H54 (cell line): Measurements from ENCODE around the gene PIMREG.

Source experiments
- DNase-seq: peaks from one replicate; pipeline ENCODE4 v3.0.0; 2011; ENCODE audit warnings: low spot score, mixed read lengths; ENCODE audit not compliant: insufficient read length
- FAIRE-seq: peaks from 3 replicates; lab custom pipeline; 2011; peaks lifted over from hg19 to GRCh38; lab: Jason Lieb, UNC
- POLR2A ChIP-seq: IDR thresholded peaks from 2 replicates; pipeline ENCODE4 v1.6.1; 2011; ENCODE audit warnings: low read depth, mild to moderate bottlenecking, low read length

The PIMREG gene

DNA sequence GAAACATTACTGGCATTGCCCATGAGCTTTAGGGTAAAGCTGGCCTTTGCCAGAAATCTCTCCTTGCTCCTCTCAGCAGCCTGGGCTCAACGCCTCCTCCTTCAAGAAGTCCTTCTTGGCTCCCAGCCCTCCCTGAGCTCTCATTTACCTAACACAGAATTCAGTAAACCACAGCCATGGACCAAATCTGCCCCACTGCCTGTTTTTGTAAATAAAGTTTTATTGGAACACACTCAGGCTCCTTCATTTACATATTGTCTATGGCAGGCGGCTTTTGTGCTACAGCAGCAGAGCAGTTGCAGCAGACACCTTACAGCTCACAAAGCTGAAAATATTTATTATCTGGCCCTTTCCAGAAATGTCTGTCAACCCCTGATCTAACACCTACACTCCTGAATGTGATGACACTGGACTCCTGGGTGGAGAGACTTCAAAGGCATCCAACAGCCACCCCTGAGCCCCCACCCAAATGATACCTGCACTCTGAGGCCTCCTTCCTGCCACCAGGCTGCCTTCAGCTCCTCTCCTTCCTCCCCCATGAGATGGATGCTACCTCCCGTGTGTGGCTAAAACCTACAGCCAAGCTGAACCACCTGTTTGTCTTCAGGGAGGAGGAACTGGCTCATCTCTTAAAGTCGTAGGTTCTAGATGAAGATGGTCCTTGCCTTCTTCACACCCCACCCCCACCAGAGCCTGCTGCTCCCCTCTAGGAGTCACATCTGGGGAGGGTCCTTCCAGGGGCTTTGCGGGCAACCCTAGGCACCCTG lies 41.6 kb downstream of the PIMREG start:
- no peak for DNase-seq
- FAIRE-seq: no peak
- TF ChIP-seq POLR2A: no peak

DNA sequence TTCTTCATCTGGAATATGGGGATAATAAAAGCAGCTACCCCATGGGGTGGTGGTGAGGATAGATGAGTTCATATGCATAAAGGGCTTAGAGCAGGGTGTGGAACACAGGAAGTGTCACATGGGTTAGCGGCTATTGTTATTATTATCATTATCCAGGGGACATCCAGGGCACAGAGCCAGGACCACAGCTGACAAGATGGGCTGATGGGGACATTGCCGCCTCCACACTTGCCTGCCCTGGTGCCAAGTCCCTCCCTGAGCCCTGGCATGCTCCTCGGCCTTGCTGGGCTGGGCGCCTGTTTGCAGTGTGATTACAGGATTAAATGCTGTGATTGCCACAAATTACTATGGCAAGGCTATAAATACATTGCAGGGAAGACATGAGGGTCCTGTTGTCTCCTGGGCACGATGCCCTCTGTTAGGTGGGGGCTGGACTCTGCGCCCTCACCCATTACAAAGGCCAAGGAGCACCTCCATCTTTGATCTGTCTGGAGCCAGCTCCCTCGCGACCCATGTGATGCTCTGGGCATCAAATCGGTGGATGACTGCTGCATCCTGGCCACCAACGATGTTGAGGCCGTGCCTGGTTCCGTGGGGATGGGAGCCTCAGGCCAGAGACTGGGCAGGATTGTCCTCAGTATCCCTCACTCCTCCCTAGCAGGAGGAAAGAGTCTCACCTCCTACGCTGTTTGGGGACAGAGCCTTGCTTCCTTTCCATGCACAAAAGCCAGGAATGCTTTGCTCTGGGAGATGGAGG lies 43.2 kb downstream of the PIMREG start:
- FAIRE-seq: no peak
- TF ChIP-seq POLR2A: no peak
- DNase-seq: no peak

DNA sequence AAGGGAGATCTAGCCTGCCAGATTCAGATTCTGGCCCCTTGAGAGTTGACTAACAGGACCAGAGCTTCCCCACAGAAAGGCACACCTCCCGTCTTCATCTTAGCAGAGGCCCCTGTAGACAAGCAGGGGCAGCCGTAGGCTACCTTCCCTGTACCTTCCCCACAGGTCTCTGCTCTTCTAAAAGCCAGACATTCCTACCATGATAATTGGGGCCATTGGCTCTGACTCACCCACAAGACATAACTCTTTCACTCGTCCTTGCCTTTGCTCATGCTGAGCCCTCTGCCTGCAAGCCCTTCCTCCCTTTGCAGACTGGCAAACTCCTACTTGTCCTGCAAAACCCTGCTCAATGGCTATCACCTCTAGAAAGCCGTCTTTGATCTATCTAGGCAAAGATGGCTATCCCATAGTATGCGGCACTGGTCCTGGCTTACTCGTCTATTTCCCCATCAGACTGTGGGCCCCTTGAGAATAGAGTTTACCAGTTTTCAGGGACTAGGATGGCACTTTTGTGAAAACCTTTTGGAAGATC lies 43.8 kb downstream of the PIMREG start:
- no peak for TF ChIP-seq POLR2A
- FAIRE-seq (peak; percentile 43), DNase-seq (no peak)

DNA sequence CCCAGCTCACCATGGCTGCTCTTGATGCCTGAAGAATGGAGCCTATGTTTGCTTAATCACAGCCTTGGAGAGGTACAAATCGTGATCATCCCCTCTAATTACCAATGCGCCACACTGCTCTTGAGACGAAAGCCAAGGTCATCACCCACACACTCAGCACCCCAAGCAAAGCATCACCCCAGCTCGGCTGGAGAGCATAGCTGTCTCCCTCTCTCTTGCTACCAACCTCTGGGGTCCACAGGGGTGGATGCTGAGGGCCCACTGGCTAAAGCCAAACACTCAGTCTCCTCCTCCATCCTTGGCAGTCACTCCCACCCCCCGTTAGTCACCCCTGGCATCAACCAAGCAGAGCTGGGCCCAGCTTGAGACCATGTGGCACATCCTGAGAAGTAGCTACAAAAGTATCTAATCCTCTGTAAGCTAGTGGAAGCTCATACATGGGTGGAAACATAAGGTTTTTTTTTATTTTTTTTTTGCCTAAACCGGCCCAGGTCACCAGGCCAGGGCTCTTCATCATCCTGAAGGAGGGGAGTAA lies 44.8 kb downstream of the PIMREG start:
- FAIRE-seq: no peak
- no peak for TF ChIP-seq POLR2A

DNA sequence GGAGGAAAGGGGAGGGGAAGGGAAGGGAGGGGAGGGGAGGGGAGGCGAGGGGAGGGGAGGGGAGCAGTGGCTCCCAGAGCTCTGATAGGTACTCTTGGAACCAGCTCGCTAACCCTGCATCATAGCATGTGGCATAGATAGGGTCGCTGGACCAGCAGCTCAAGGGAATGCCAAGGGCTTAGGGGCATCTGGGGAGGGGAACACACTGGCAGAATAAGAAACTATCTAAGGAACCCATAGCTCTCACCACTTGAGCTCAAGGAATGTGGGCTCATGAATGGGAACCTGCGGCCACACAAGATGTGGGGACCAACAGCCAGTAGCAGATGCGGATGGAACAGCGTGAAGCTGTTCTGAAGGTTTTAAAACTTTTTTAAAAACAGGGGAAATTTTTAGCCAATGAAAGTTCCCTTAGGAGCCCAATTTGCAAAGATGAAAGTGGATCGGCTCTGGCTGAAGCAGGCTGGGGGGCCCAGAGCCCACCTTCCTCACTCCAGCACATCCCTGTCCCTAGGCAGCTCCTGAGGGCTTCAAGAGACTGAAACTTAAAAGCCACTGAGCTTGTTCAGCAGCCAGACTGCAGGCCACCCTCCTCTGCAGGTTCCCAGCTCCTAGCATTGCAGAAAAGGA lies 46.9 kb downstream of the PIMREG start:
- TF ChIP-seq POLR2A: no peak
- FAIRE-seq (no peak), DNase-seq (no peak)

More for the DNA sequence above, 44.8 kb downstream of the PIMREG start:
- DNase-seq: no peak

DNA sequence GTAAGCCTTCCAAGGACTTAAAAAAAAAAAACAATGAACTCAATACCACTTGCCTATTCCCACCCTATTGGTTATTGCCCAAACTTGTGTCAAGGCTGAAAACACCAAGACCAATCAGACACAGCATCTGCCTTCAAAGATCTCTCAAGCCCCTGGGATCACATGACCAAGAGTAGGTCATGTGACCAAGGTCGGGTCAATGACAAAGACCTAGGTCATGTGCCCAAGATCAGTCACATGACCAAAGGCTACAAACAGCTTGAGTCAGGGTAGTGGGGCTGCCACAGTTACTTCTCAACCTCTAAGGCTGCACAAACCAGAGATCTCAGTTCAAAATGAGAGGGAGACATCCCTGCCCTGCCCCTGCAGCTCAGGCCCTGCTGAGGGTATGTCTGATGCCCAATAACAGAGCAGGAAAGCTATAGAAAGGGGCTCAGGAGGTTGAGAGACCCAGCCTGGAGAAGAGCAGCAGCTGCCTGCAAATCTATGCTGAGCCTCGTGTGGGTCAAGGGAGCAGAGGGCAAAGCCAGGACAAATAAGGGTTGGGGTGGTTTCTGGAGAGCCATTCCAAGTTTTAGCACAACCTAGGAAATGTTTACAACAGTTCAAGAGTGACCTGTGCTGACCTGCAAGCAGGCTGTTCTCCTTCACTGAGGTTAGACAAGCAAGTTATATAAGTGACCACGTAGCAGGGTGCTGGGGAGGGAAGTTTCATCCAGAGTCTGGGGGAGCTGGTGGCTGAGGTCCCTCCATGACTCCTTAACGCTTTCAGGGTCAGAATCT lies 48.8 kb downstream of the PIMREG start:
- FAIRE-seq (no peak), DNase-seq (no peak)
- TF ChIP-seq POLR2A: no peak

DNA sequence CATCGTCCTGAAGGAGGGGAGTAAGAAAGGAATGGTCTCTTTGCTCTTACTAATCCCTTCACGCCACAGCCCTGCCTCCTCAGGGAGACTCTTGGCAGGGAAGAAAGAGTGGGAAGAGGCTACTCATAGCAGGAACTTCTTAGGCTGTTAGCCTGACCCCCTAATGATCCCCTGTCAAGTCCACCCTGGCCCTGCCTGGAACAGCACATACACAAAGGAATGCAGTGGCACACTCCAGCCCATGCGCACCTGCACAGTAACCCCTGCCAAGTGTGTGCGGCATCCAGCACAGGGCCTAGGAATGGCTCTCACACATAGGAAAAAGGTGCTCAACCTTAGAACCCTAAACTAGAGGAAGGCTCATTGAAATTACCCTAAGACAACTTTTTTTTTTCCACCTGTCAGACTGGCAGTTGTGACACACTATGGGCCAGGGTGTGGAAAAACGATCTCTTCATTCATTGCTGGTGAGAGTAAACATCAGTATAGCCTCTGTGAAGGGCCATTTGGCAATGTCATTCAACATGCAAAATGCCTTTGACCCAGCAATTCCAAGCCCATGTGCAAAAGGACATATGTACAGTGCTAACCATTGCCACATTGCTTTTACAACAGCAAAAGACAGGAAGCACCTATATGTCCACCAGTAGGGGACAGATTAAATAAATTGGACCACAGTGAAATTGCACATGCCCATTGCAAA lies 50.1 kb downstream of the PIMREG start:
- no peak for TF ChIP-seq POLR2A

DNA sequence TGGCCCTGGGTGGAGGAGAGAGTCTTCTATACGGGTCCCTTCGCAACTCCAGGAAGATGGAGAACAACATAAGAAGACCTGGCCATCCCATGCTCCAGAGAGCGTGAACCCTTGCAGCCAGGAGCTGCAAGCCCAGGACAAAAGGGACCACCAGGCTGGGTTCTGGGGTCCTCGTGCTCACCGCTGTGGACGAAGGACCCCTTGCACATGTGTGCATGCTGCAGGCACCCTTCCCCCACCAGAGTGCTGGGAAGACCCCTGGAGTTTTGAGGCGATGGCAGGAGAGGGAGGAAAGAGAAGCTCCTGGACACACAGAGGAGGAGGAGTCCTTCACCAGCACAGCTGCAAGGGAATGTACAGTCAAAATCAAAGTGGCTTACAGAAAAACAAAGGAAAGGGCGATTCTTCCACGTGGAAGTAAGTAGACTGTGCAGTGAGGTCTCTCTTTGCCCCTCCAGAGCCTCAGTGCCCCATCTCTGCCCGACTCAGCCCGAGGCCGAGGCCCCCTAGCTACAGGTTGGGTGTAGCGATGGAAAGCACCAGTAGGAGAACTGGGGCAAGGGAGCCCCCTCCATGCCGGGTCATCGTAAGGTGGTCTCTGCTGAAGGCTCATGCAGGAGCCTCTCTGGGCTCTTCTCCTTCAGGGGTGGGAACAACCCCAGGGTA lies 51.3 kb downstream of the PIMREG start:
- no peak for TF ChIP-seq POLR2A
- no peak for DNase-seq
- FAIRE-seq: no peak

More for the DNA sequence above, 50.1 kb downstream of the PIMREG start:
- FAIRE-seq (no peak), DNase-seq (no peak)

DNA sequence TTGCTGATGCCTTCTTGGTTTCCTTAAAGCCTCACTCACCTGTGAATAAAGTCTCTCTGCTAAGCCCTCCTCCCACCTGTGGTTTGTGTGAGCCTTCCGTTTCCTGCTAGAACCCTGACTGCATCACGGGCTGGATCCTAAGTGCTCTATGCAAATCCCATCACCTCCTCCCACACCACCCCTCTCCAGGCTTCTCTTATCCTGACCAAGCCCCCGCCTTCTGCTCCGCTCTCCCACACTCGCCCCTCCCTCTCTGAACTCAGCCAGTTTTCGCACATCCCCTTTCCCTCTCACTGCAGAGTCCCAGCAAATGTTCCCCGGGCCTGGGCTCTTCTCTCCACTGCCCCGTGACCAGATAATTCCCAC lies 51.8 kb downstream of the PIMREG start:
- DNase-seq (no peak), FAIRE-seq (no peak)
- TF ChIP-seq POLR2A: no peak

DNA sequence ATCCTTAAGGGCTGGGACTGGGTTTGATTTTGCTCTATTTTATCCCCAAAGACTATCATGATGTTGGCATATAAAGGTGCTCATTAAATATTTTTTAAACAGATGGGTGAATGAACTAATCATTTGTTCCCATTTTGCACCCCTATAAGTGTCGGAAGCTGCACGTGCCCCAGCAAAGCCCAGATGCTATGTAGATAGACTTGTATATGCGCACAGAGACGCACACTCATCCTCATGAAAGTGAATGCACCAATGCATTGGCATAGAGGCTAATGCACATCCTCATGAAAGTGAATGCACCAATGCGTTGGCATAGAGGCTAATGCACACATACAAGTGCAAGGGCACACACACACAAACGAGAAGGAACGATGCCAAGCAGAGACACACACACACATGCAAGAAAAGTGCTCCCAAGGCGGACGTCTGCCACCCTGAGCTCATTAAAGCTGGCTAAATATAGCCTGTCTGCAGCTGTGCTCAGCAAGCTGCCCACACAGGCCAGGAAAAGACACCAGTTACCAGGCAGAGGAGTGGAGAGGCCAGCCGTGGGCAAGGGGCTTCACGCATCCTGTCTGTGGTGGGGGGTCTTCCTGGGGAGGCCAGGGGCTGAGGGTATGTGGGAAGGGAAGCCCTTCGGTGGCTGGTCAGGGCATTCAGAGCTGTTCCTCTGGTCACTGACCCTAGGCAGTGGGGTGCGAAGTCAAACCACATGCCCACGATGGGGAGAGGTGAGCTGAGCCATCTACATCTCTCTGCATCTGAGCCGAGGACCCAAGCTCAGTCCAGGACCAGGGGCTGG lies 52.6 kb downstream of the PIMREG start:
- TF ChIP-seq POLR2A: no peak
- FAIRE-seq (no peak), DNase-seq (no peak)

DNA sequence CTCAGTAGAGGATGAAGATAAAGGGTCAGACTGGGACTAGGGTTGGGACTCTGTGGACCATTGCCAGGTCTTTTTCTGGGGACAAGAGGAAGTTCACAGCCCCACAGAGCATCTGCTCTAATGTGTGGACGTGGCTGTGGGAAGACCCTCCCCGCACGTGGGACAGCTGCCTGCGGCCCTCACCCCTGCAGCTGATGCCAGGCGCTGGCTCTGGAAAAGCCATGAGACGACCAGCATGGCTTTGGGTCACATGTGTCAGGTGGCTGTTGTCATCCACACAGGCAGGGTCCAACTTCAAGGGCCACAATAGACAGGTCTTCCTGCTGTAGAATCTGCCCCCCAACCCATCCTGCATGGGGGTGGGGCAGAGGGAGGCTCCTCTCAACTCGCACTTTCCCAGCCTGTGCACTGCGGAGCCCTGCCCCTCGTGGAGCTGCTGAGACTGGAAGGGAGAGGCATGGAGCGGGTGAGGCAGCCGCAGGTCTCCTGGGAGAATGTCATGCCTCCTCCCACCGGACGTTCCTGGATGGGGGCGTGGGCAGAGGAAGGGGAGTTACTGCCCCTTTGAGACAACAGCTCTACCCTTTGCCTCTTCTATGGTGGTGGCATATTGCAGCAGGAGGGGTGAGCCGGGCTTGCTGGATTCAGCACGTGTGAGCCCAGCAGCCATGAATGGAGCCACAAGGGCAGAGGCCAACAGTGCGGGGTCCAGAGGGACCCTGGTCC lies 53.4 kb downstream of the PIMREG start:
- DNase-seq (no peak), FAIRE-seq (no peak)
- TF ChIP-seq POLR2A: no peak
